HG03039 (cell line): ENCODE measurements around the gene CCDC190.
"Not testable (repeated sequence)": the region's sequence is repeated elsewhere in the genome, so short reads cannot be mapped to it uniquely, and the experiment has no call there.

Experiments used
- ATAC-seq: cut with Tn5 transposase; IDR thresholded peaks from one replicate; pipeline ENCODE4 v1.9.1; 2021; ENCODE audit warnings: mild to moderate bottlenecking, moderate library complexity; ENCODE audit not compliant: unreplicated experiment

CCDC190 gene

GRCh38 chr1:162838863-162839262 lies 22.1 kb downstream of the CCDC190 start:
- ATAC-seq: no peak

GRCh38 chr1:162835157-162835899 lies 25.6 kb downstream of the CCDC190 start:
- ATAC-seq: peak; percentile 84

GRCh38 chr1:162832470-162832869 lies 28.5 kb downstream of the CCDC190 start:
- ATAC-seq: no peak

- ATAC-seq: no peak
Measured at GRCh38 chr1:162829268-162829667, 31.7 kb downstream of the CCDC190 start.

- no peak for ATAC-seq
Measured at GRCh38 chr1:162823771-162824525, 37.0 kb downstream of the CCDC190 start.

- ATAC-seq: no peak
Measured at GRCh38 chr1:162823231-162823630, 37.7 kb downstream of the CCDC190 start.

- no peak for ATAC-seq
Measured at GRCh38 chr1:162822391-162823200, 38.4 kb downstream of the CCDC190 start.

GRCh38 chr1:162818666-162819065 lies 42.3 kb downstream of the CCDC190 start:
- not testable (repeated sequence) for ATAC-seq

GRCh38 chr1:162818136-162818535 lies 42.8 kb downstream of the CCDC190 start:
- not testable (repeated sequence) for ATAC-seq

- not testable (repeated sequence) for ATAC-seq
Measured at GRCh38 chr1:162812357-162812756, 48.6 kb downstream of the CCDC190 start.

- not testable (repeated sequence) for ATAC-seq
Measured at GRCh38 chr1:162807503-162807902, 53.5 kb downstream of the CCDC190 start.
